ENCODE measurements around the gene THSD7B. TPM values are rescaled to one million over a fixed set of nuclear protein-coding genes. Genes with fewer than 3 reads are reported as not detected.

THSD7B gene
- total and polyA plus RNA-seq, 7 donors = 0.03 to 0.67 (median 0.13) TPM; not detected in 1

- no peaks in the 10 kb centered on the region for H3K36me3 ChIP-seq (ENCODE audit: insufficient read depth in 1 of 2, low read depth in 1 of 2)
Measured at GRCh38 chr2:137367361-137367760, 602.0 kb downstream of the THSD7B start.

GRCh38 chr2:137369106-137369505 lies 603.8 kb downstream of the THSD7B start:
- Histone ChIP-seq H3K27me3 (ENCODE audit: insufficient read depth in 3 of 3, low read length in 2 of 3) (no peaks in the 10 kb centered on the region), H3K4me1 (no peaks in the 10 kb centered on the region), H3K4me3 (no peak overlapping the region), H3K9me3 (no peaks in the 10 kb centered on the region), H3K36me3 (ENCODE audit: insufficient read depth in 1 of 2, low read depth in 1 of 2) (no peaks in the 10 kb centered on the region), H3K27ac (no peak overlapping the region)
- TF ChIP-seq CTCF (IDR thresholded peaks at IDR 0.05) = no peak
- intact Hi-C loops (cut with DNase I) = no loop called here
- DNase-seq (no peak), ATAC-seq (no peak)
- WGBS, 3 donors = 50 to 62% (median 62%) methylated on average over 2 of the region's 2 CpGs

More at GRCh38 chr2:137367361-137367760, 602.0 kb downstream of the THSD7B start:
- Histone ChIP-seq H3K9me3 (no peaks in the 10 kb centered on the region), H3K4me1 (no peaks in the 10 kb centered on the region), H3K27ac (no peak overlapping the region), H3K27me3 (ENCODE audit: insufficient read depth in 3 of 3, low read length in 2 of 3) (no peaks in the 10 kb centered on the region), H3K4me3 (no peak overlapping the region)
- intact Hi-C loops (cut with DNase I) = no loop called here
- WGBS, 3 donors = 11 to 16% (median 14%) methylated on average over 1 of the region's 1 CpG
- TF ChIP-seq CTCF (IDR thresholded peaks at IDR 0.05) = no peak
- ATAC-seq = no peak
- DNase-seq = no peak

GRCh38 chr2:137379186-137379585 lies 613.8 kb downstream of the THSD7B start:
- no peak for DNase-seq
- Histone ChIP-seq H3K4me1 (no peaks in the 10 kb centered on the region), H3K27ac (no peak overlapping the region), H3K27me3 (ENCODE audit: insufficient read depth in 3 of 3, low read length in 2 of 3) (no peaks in the 10 kb centered on the region), H3K4me3 (no peak overlapping the region), H3K36me3 (ENCODE audit: insufficient read depth in 1 of 2, low read depth in 1 of 2) (no peaks in the 10 kb centered on the region), H3K9me3 (no peaks in the 10 kb centered on the region)
- intact Hi-C loops (cut with DNase I) = no loop called here
- WGBS, 3 donors = 87 to 93% (median 92%) methylated on average over 3 of the region's 3 CpGs
- TF ChIP-seq CTCF (IDR thresholded peaks at IDR 0.05) = no peak
- no peak for ATAC-seq

- Histone ChIP-seq H3K27me3 (ENCODE audit: insufficient read depth in 3 of 3, low read length in 2 of 3) (no peaks in the 10 kb centered on the region), H3K36me3 (ENCODE audit: insufficient read depth in 1 of 2, low read depth in 1 of 2) (no peaks in the 10 kb centered on the region), H3K9me3 (no peaks in the 10 kb centered on the region), H3K27ac (no peak overlapping the region), H3K4me1 (no peaks in the 10 kb centered on the region), H3K4me3 (no peak overlapping the region)
- intact Hi-C loops (cut with DNase I) = no loop called here
- DNase-seq (no peak), ATAC-seq (no peak)
- WGBS, 3 donors = 41 to 50% (median 45%) methylated on average over 4 of the region's 4 CpGs
- no peak for TF ChIP-seq CTCF (IDR thresholded peaks at IDR 0.05)
Measured at GRCh38 chr2:137380610-137381009, 615.3 kb downstream of the THSD7B start.

- intact Hi-C loops (cut with DNase I) = no loop called here
- no peak overlapping the region for H3K4me3 ChIP-seq
- WGBS, 3 donors = 86 to 89% (median 87%) methylated on average over 8 of the region's 8 CpGs
- DNase-seq = no peak
- no peaks in the 10 kb centered on the region for H3K36me3 ChIP-seq (ENCODE audit: insufficient read depth in 1 of 2, low read depth in 1 of 2)
- H3K9me3 ChIP-seq = no peaks in the 10 kb centered on the region
- TF ChIP-seq CTCF (IDR thresholded peaks at IDR 0.05) = no peak
- no peaks in the 10 kb centered on the region for H3K4me1 ChIP-seq
- H3K27ac ChIP-seq = no peak overlapping the region
- no peaks in the 10 kb centered on the region for H3K27me3 ChIP-seq (ENCODE audit: insufficient read depth in 3 of 3, low read length in 2 of 3)
- no peak for ATAC-seq
Measured at GRCh38 chr2:137381731-137382130, 616.4 kb downstream of the THSD7B start.
